WTC11 (cell line): Measurements from ENCODE around the gene POLR3G.

ENCODE experiments used
- ATF2 ChIP-seq: sonication (generic); formaldehyde crosslinking; IDR thresholded peaks from 2 replicates; pipeline ENCODE4 v1.8.1; 2022; ENCODE audit warnings: low read depth, missing genetic modification reagents, borderline replicate concordance
- CTCF ChIP-seq: fragments of 200-600 bp; IDR thresholded peaks from 2 replicates; pipeline ENCODE4 v1.8.0; 2022; ENCODE audit warnings: antibody characterized with exemption
- FOXJ3 ChIP-seq: sonication (generic); formaldehyde crosslinking; IDR thresholded peaks from 2 replicates; pipeline ENCODE4 v1.9.0; 2021; ENCODE audit warnings: missing genetic modification reagents, mild to moderate bottlenecking, borderline replicate concordance
- NFE2L1 ChIP-seq: sonication (generic); formaldehyde crosslinking; IDR thresholded peaks from 2 replicates; pipeline ENCODE4 v1.8.1; 2023; ENCODE audit warnings: missing genetic modification reagents
- NR1H2 ChIP-seq: sonication (generic); formaldehyde crosslinking; IDR thresholded peaks from 2 replicates; pipeline ENCODE4 v1.9.0; 2021; ENCODE audit warnings: mild to moderate bottlenecking, moderate library complexity, missing genetic modification reagents
- ZNF232 ChIP-seq: sonication (generic); formaldehyde crosslinking; IDR thresholded peaks from 2 replicates; pipeline ENCODE4 v1.8.0; 2022; ENCODE audit warnings: mild to moderate bottlenecking, missing genetic modification reagents
- ZNF263 ChIP-seq: sonication (generic); formaldehyde crosslinking; IDR thresholded peaks from 2 replicates; pipeline ENCODE4 v1.8.1; 2022; ENCODE audit warnings: low read depth, mild to moderate bottlenecking, moderate library complexity, missing genetic modification reagents
- ZSCAN18 ChIP-seq: fragments of 250-450 bp; sonication (Bioruptor Pico); IDR thresholded peaks from 2 replicates; pipeline ENCODE4 v2.1.2; 2022; ENCODE audit warnings: mild to moderate bottlenecking, moderate library complexity
- TF ChIP-seq, protein P1 (sequence below): sonication (generic); formaldehyde crosslinking; IDR thresholded peaks from 2 replicates; pipeline ENCODE4 v1.8.1; 2023; ENCODE audit warnings: mild to moderate bottlenecking, missing genetic modification reagents
- TF ChIP-seq, protein P2 (sequence below): sonication (generic); formaldehyde crosslinking; IDR thresholded peaks from 2 replicates; pipeline ENCODE4 v1.8.0; 2022; ENCODE audit warnings: mild to moderate bottlenecking, missing genetic modification reagents

GRCh38 chr5:90551376-90551775 lies 76.7 kb downstream of the POLR3G start:
- TF ChIP-seq, protein P1, sequence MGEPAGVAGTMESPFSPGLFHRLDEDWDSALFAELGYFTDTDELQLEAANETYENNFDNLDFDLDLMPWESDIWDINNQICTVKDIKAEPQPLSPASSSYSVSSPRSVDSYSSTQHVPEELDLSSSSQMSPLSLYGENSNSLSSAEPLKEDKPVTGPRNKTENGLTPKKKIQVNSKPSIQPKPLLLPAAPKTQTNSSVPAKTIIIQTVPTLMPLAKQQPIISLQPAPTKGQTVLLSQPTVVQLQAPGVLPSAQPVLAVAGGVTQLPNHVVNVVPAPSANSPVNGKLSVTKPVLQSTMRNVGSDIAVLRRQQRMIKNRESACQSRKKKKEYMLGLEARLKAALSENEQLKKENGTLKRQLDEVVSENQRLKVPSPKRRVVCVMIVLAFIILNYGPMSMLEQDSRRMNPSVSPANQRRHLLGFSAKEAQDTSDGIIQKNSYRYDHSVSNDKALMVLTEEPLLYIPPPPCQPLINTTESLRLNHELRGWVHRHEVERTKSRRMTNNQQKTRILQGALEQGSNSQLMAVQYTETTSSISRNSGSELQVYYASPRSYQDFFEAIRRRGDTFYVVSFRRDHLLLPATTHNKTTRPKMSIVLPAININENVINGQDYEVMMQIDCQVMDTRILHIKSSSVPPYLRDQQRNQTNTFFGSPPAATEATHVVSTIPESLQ (CRISPR knock-in tag), result no peak
- TF ChIP-seq CTCF (no peak), ATF2 (CRISPR knock-in tag) (no peak), ZNF232 (CRISPR knock-in tag) (no peak), ZNF263 (CRISPR knock-in tag) (no peak), FOXJ3 (no peak), NR1H2 (CRISPR knock-in tag) (no peak), NFE2L1 (no peak), ZSCAN18 (CRISPR knock-in tag) (no peak)
- TF ChIP-seq, protein P2, sequence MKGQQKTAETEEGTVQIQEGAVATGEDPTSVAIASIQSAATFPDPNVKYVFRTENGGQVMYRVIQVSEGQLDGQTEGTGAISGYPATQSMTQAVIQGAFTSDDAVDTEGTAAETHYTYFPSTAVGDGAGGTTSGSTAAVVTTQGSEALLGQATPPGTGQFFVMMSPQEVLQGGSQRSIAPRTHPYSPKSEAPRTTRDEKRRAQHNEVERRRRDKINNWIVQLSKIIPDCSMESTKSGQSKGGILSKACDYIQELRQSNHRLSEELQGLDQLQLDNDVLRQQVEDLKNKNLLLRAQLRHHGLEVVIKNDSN (CRISPR knock-in tag), result no peak
